CD14-positive monocyte (primary cell): ENCODE data around the gene MAD2L1. TPM values are rescaled to one million over a fixed set of nuclear protein-coding genes. Genes with fewer than 3 reads are reported as not detected.
A peak's percentile ranks its signal among the peaks of the same experiment; 100 is the strongest.

Source experiments
- DNase-seq, 3 donors: peaks; one replicate each; pipeline ENCODE4 v3.0.0-alpha.2; 2011 to 2022
- H2AFZ ChIP-seq: 2 replicates; pipeline ENCODE4 v1.6.0; 2012; ENCODE audit warnings: mild to moderate bottlenecking, low read depth, low read length, inconsistent platforms; ENCODE audit not compliant: insufficient read depth, poor library complexity, severe bottlenecking
- H3K27ac ChIP-seq, 2 donors: 1 replicate in 1 of 2; 2 replicates in 1 of 2; pipeline ENCODE4 v1.5.1; 2012 to 2013; ENCODE audit warnings: low read length in 2 of 2, control low read depth in 1 of 2, inconsistent platforms in 1 of 2, low read depth in 1 of 2, mild to moderate bottlenecking in 1 of 2
- H3K27me3 ChIP-seq, 2 donors: one replicate each; pipeline versions ENCODE4 v1.6.0 to v1.6.1; 2011 to 2013; ENCODE audit warnings: low read length in 2 of 2; ENCODE audit not compliant: control insufficient read depth in 2 of 2, insufficient read depth in 2 of 2
- H3K36me3 ChIP-seq, 2 donors: replicated peaks in 1 of 2; 1 replicate in 1 of 2; 2 replicates in 1 of 2; pipeline versions ENCODE4 v1.5.1 to v1.6.1; 2012 to 2013; ENCODE audit warnings: low read length in 2 of 2, control low read depth in 1 of 2, inconsistent platforms in 1 of 2, mild to moderate bottlenecking in 1 of 2; ENCODE audit not compliant: insufficient read depth in 2 of 2, control insufficient read depth in 1 of 2
- H3K4me1 ChIP-seq, 2 donors: 1 replicate in 1 of 2; 2 replicates in 1 of 2; pipeline versions ENCODE4 v1.5.1 to v1.6.1; 2012 to 2013; ENCODE audit warnings: low read length in 2 of 2, control low read depth in 1 of 2, inconsistent platforms in 1 of 2, mild to moderate bottlenecking in 1 of 2, moderate library complexity in 1 of 2; ENCODE audit not compliant: insufficient read depth in 2 of 2, control insufficient read depth in 1 of 2
- H3K4me2 ChIP-seq: replicated peaks from 2 replicates; pipeline ENCODE3; 2012; ENCODE audit warnings: low read length, moderate library complexity, mild to moderate bottlenecking; ENCODE audit not compliant: poor library complexity, severe bottlenecking; ENCODE audit errors: extremely low read depth
- H3K4me3 ChIP-seq, 3 experiments: fragments of 200-600 bp in 1 of 3; sonication (generic) in 1 of 3; replicated peaks in 1 of 3; 1 replicate in 2 of 3; 2 replicates in 1 of 3; pipeline ENCODE4 v1.5.1; 2011 to 2013; ENCODE audit warnings: low read length in 3 of 3, mild to moderate bottlenecking in 3 of 3, control low read depth in 2 of 3, low read depth in 2 of 3, inconsistent platforms in 1 of 3, moderate library complexity in 1 of 3
- H3K79me2 ChIP-seq: 2 replicates; pipeline ENCODE4 v1.6.0; 2012; ENCODE audit warnings: mild to moderate bottlenecking, control low read depth, inconsistent platforms, low read length, moderate library complexity; ENCODE audit not compliant: insufficient read depth
- H3K9ac ChIP-seq: 2 replicates; pipeline ENCODE4 v1.6.0; 2017; ENCODE audit warnings: low read length, mild to moderate bottlenecking; ENCODE audit not compliant: insufficient read depth, poor library complexity, severe bottlenecking
- H3K9me3 ChIP-seq, 2 donors: replicated peaks in 1 of 2; 1 replicate in 1 of 2; 2 replicates in 1 of 2; pipeline versions ENCODE4 v1.5.1 to v1.6.1; 2012 to 2013; ENCODE audit warnings: low read length in 2 of 2, control low read depth in 1 of 2; ENCODE audit not compliant: control insufficient read depth in 1 of 2, insufficient read depth in 1 of 2
- H4K20me1 ChIP-seq: 2 replicates; pipeline ENCODE4 v1.6.0; 2012; ENCODE audit warnings: mild to moderate bottlenecking, low read length, control low read depth, moderate library complexity; ENCODE audit not compliant: insufficient read depth
- H3K27ac Mint-ChIP-seq, 7 donors: one replicate each; pipeline ENCODE4 v1.8.0; 2020; ENCODE audit warnings: mild to moderate bottlenecking in 7 of 7, mixed read lengths in 7 of 7, moderate library complexity in 6 of 7, inconsistent platforms in 2 of 7
- H3K27me3 Mint-ChIP-seq, 3 donors: one replicate each; pipeline ENCODE4 v1.8.0; 2021 to 2022; ENCODE audit warnings: low read depth in 3 of 3, mild to moderate bottlenecking in 3 of 3, mixed read lengths in 3 of 3, moderate library complexity in 3 of 3, inconsistent platforms in 1 of 3
- H3K36me3 Mint-ChIP-seq, 2 donors: one replicate each; pipeline ENCODE4 v1.8.0; 2020; ENCODE audit warnings: mixed read lengths in 2 of 2, inconsistent platforms in 1 of 2, mild to moderate bottlenecking in 1 of 2
- H3K4me1 Mint-ChIP-seq: one replicate; pipeline ENCODE4 v1.8.0; 2020; ENCODE audit warnings: mild to moderate bottlenecking, mixed read lengths
- H3K4me3 Mint-ChIP-seq, 2 donors: one replicate each; pipeline ENCODE4 v1.8.0; 2020; ENCODE audit warnings: mild to moderate bottlenecking in 2 of 2, mixed read lengths in 2 of 2, moderate library complexity in 1 of 2
- H3K9me3 Mint-ChIP-seq, 7 donors: one replicate each; pipeline ENCODE4 v1.8.0; 2020 to 2022; ENCODE audit warnings: mixed read lengths in 7 of 7, mild to moderate bottlenecking in 6 of 7, moderate library complexity in 6 of 7, inconsistent platforms in 2 of 7
- intact Hi-C, 2 donors: fragments of 100-400 bp; cut with micrococcal nuclease; formaldehyde crosslinking; loops; one replicate each; pipeline versions ENCODE4 v1.15.0 to v1.15.1; 2023
- polyA plus RNA-seq, 3 donors: library from polyadenylated mRNA; depleted of rRNA in 1 of 3; unstranded in 2 of 3; stranded (reverse) in 1 of 3; fragments of 300-500 nt in 2 of 3; fragments of >200 nt in 1 of 3; fragmentation: Illumina TruSeq in 2 of 3; gene quantifications; 1 replicate in 2 of 3; 2 replicates in 1 of 3; pipeline ENCODE4 v1.2.3, GENCODE V29; 2012 to 2021
- TF ChIP-seq, protein P1 (sequence below): fragments of 200-600 bp; IDR thresholded peaks from one replicate; pipeline ENCODE4 v1.8.0; 2022; ENCODE audit warnings: antibody characterized with exemption, mild to moderate bottlenecking

The MAD2L1 gene
- polyA plus RNA-seq, 3 donors: 0.16 to 0.82 (median 0.67) TPM

DNA sequence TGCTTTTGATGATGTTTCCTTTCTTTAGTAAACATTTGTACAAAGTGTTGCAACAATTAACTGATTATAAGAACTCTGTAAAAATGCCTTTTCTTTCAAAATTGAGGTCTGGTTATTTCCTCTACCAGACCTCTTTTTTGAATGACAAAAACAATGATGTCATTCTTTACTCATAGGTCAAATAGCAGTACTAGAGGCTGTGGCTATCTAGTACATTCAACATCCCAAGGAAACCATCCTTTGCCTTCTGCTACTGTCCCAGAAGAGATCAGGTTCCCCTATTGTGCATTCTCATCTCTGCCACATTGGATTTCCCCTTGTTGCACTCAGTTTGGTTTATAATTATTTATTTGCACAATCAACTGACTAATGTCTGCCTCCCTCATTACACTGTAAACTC lies 19.1 kb upstream of the MAD2L1 start:
- Histone ChIP-seq H3K27ac (no peak overlapping the region), H3K9ac (no peak overlapping the region), H3K36me3 (no peaks in the 10 kb centered on the region), H4K20me1 (no peaks in the 10 kb centered on the region), H3K27me3 (peaks cover 0 to 3% of the 10 kb centered on the region in 2 donors), H2AFZ (no peak overlapping the region), H3K4me2 (no peak overlapping the region), H3K79me2 (no peaks in the 10 kb centered on the region), H3K9me3 (no peaks in the 10 kb centered on the region), H3K4me1 (no peaks in the 10 kb centered on the region), H3K4me3 (no peak overlapping the region)
- DNase-seq: peak in 1 of 3 donors; percentile 37
- no peak overlapping the region for H3K27ac Mint-ChIP-seq
- H3K9me3 Mint-ChIP-seq: peaks cover 3 to 16% (median 9%) of the 10 kb centered on the region in 7 donors
- H3K4me3 Mint-ChIP-seq: no peak overlapping the region
- H3K36me3 Mint-ChIP-seq: no peaks in the 10 kb centered on the region
- TF ChIP-seq, protein P1, sequence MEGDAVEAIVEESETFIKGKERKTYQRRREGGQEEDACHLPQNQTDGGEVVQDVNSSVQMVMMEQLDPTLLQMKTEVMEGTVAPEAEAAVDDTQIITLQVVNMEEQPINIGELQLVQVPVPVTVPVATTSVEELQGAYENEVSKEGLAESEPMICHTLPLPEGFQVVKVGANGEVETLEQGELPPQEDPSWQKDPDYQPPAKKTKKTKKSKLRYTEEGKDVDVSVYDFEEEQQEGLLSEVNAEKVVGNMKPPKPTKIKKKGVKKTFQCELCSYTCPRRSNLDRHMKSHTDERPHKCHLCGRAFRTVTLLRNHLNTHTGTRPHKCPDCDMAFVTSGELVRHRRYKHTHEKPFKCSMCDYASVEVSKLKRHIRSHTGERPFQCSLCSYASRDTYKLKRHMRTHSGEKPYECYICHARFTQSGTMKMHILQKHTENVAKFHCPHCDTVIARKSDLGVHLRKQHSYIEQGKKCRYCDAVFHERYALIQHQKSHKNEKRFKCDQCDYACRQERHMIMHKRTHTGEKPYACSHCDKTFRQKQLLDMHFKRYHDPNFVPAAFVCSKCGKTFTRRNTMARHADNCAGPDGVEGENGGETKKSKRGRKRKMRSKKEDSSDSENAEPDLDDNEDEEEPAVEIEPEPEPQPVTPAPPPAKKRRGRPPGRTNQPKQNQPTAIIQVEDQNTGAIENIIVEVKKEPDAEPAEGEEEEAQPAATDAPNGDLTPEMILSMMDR: no peak
- intact Hi-C loops: no loop called here
- peaks cover 0 to 3% (median 1%) of the 10 kb centered on the region in 3 donors for H3K27me3 Mint-ChIP-seq
- H3K4me1 Mint-ChIP-seq: no peaks in the 10 kb centered on the region

DNA sequence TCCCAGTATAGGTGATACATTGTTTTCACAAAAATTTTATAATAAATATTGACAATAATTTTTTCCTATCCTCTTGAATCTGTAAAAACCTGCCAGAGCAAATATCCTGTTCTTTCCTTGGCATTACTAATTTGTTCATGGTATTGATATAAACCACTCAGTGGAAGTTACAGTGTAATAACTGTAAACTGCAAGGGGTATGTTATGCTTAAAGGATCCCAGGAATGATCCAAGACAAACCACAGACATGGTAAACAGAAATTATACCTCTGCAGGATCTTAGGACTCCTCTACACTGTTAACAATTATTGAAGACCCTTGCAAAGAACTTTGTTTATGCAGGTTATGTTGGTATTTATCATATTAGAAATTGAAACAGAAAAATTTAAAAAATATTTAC lies 17.7 kb upstream of the MAD2L1 start:
- Mint-ChIP-seq H3K4me1 (no peaks in the 10 kb centered on the region), H3K9me3 (peaks cover 3 to 15% (median 9%) of the 10 kb centered on the region in 7 donors), H3K4me3 (no peak overlapping the region), H3K36me3 (no peaks in the 10 kb centered on the region), H3K27me3 (peaks cover 0 to 3% (median 0%) of the 10 kb centered on the region in 3 donors), H3K27ac (no peak overlapping the region)
- Histone ChIP-seq H3K4me1 (no peaks in the 10 kb centered on the region), H3K36me3 (no peaks in the 10 kb centered on the region), H3K27ac (no peak overlapping the region), H3K79me2 (no peaks in the 10 kb centered on the region), H3K9me3 (no peaks in the 10 kb centered on the region), H3K4me2 (no peak overlapping the region), H4K20me1 (no peaks in the 10 kb centered on the region), H3K9ac (no peak overlapping the region), H3K27me3 (peaks cover 0 to 3% of the 10 kb centered on the region in 2 donors), H2AFZ (no peak overlapping the region), H3K4me3 (no peak overlapping the region)
- TF ChIP-seq, protein P1: no peak
- DNase-seq: no peak
- intact Hi-C loops: no loop called here
